Sigmoid colon (tissue), 7 donors: Measurements from ENCODE around the gene BNIP2. TPM values are rescaled to one million over a fixed set of nuclear protein-coding genes. Genes with fewer than 3 reads are reported as not detected.

Experiments used
- DNase-seq: peaks from one replicate; pipeline ENCODE4 v3.0.0-alpha.2; 2019
- H3K27ac ChIP-seq, 4 donors: fragments of 200-600 bp; sonication (generic); one replicate each; pipeline ENCODE4 v1.5.1; 2016 to 2019; ENCODE audit warnings: mild to moderate bottlenecking in 1 of 4
- H3K27me3 ChIP-seq, 3 donors: fragments of 200-600 bp; sonication (generic); one replicate each; pipeline ENCODE4 v1.5.1; 2019; ENCODE audit warnings: mild to moderate bottlenecking in 1 of 3
- H3K36me3 ChIP-seq, 4 donors: fragments of 200-600 bp; sonication (generic); one replicate each; pipeline ENCODE4 v1.5.1; 2016 to 2019
- H3K4me1 ChIP-seq, 4 donors: fragments of 200-600 bp; sonication (generic); one replicate each; pipeline ENCODE4 v1.5.1; 2017 to 2019
- H3K4me3 ChIP-seq, 4 donors: fragments of 200-600 bp; sonication (generic); one replicate each; pipeline ENCODE4 v1.5.1; 2017 to 2019; ENCODE audit warnings: mild to moderate bottlenecking in 2 of 4, moderate library complexity in 1 of 4
- H3K9me3 ChIP-seq, 4 donors: fragments of 200-600 bp in 3 of 4; sonication (generic) in 3 of 4; one replicate each; pipeline versions ENCODE4 v1.5.1 to v1.6.1; 2013 to 2019
- EP300 ChIP-seq, 4 donors: sonication (generic); formaldehyde crosslinking; IDR thresholded peaks; one replicate each; pipeline ENCODE4 v1.6.1; 2017; ENCODE audit warnings: antibody characterized with exemption in 4 of 4
- POLR2A ChIP-seq, 2 donors: fragments of 450-650 bp; IDR thresholded peaks; one replicate each; pipeline ENCODE4 v1.6.1; 2016; ENCODE audit warnings: antibody characterized with exemption in 2 of 2, mild to moderate bottlenecking in 2 of 2, moderate library complexity in 2 of 2
- POLR2AphosphoS5 ChIP-seq, 4 donors: sonication (generic); formaldehyde crosslinking; IDR thresholded peaks; one replicate each; pipeline ENCODE4 v1.6.1; 2017; ENCODE audit warnings: antibody characterized with exemption in 4 of 4
- WGBS, 2 donors: extraction: QIAGEN DNeasy Blood & Tissue Kit; methylation state at CpG; one replicate each; pipeline ENCODE4 v1.1.7; 2013; 5-methylcytosine and 5-hydroxymethylcytosine counted together
- intact Hi-C: fragments of 100-400 bp; cut with DNase I; formaldehyde crosslinking; loops from one replicate; pipeline ENCODE4 v1.15.1; 2023
- polyA plus RNA-seq, 3 donors: library from polyadenylated mRNA; stranded (reverse); fragments of 200-250 nt; gene quantifications; one replicate each; pipeline ENCODE4 v1.2.3, GENCODE V29; 2013
- total RNA-seq, 4 donors: library from RNA; depleted of rRNA; stranded (reverse); fragments of >200 nt; gene quantifications; one replicate each; pipeline ENCODE4 v1.1.0, GENCODE V29; 2016
- TF ChIP-seq, protein P1 (sequence below), 4 experiments: fragments of 450-650 bp in 3 of 4; fragments of 200-600 bp in 1 of 4; IDR thresholded peaks; one replicate each; pipeline ENCODE4 v1.5.1; 2016 to 2019; ENCODE audit warnings: antibody characterized with exemption in 4 of 4, mild to moderate bottlenecking in 3 of 4, moderate library complexity in 2 of 4
- donor health status: healthy with polysubstance abuse.
- donor health status: Bipolar disorder and iron deficiency.
- donor health status: healthy.

BNIP2 gene
- total and polyA plus RNA-seq, 7 donors = 28.8 to 199 (median 115) TPM

DNA sequence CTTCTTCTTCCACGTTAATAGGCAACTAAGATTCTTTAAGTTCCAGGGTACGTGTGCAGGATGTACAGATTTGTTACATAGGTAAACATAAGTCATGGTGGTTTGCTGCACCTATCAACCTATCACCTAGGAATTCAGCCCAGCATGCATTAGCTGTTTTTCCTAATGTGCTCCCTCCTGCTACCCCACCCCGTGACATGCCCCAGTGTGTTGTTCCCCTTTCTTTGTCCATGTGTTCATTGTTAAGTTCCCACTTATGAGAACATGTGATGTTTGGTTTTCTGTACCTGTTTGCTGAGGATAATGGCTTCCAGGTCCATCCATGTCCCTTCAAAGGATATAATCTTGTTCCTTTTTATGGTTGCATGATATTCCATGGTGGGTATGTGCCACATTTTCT is 52.9 kb downstream of the BNIP2 start:
- Histone ChIP-seq H3K4me1 (no peaks in the 10 kb centered on the region), H3K27ac (no peak overlapping the region), H3K4me3 (no peak overlapping the region), H3K27me3 (no peaks in the 10 kb centered on the region), H3K9me3 (no peaks in the 10 kb centered on the region), H3K36me3 (peaks cover 0 to 29% (median 3%) of the 10 kb centered on the region in 4 donors)
- intact Hi-C loops = no loop called here
- DNase-seq = no peak
- 91 to 94% methylated on average over 3 of the region's 3 CpGs for WGBS, 2 donors
- no peak for TF ChIP-seq POLR2AphosphoS5 (IDR thresholded peaks at IDR 0.05)
- TF ChIP-seq, protein P1, sequence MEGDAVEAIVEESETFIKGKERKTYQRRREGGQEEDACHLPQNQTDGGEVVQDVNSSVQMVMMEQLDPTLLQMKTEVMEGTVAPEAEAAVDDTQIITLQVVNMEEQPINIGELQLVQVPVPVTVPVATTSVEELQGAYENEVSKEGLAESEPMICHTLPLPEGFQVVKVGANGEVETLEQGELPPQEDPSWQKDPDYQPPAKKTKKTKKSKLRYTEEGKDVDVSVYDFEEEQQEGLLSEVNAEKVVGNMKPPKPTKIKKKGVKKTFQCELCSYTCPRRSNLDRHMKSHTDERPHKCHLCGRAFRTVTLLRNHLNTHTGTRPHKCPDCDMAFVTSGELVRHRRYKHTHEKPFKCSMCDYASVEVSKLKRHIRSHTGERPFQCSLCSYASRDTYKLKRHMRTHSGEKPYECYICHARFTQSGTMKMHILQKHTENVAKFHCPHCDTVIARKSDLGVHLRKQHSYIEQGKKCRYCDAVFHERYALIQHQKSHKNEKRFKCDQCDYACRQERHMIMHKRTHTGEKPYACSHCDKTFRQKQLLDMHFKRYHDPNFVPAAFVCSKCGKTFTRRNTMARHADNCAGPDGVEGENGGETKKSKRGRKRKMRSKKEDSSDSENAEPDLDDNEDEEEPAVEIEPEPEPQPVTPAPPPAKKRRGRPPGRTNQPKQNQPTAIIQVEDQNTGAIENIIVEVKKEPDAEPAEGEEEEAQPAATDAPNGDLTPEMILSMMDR (IDR thresholded peaks at IDR 0.05) = no peak
- TF ChIP-seq POLR2A (IDR thresholded peaks at IDR 0.05) = no peak
- no peak for TF ChIP-seq EP300 (IDR thresholded peaks at IDR 0.05)

GRCh38 chr15:59632714-59633113 is 56.4 kb downstream of the BNIP2 start:
- TF ChIP-seq, protein P1 (IDR thresholded peaks at IDR 0.05) = no peak
- TF ChIP-seq POLR2AphosphoS5 (IDR thresholded peaks at IDR 0.05) (no peak), POLR2A (IDR thresholded peaks at IDR 0.05) (no peak), EP300 (IDR thresholded peaks at IDR 0.05) (no peak)
- no peak for DNase-seq
- H3K36me3 ChIP-seq = peaks cover 0 to 3% (median under 1%) of the 10 kb centered on the region in 4 donors
- H3K4me3 ChIP-seq = no peak overlapping the region
- H3K27me3 ChIP-seq = no peaks in the 10 kb centered on the region
- no peaks in the 10 kb centered on the region for H3K9me3 ChIP-seq
- no peak overlapping the region for H3K27ac ChIP-seq
- no peaks in the 10 kb centered on the region for H3K4me1 ChIP-seq
- WGBS, 2 donors = 82% methylated on average over 4 of the region's 4 CpGs
- intact Hi-C loops = no loop called here

DNA sequence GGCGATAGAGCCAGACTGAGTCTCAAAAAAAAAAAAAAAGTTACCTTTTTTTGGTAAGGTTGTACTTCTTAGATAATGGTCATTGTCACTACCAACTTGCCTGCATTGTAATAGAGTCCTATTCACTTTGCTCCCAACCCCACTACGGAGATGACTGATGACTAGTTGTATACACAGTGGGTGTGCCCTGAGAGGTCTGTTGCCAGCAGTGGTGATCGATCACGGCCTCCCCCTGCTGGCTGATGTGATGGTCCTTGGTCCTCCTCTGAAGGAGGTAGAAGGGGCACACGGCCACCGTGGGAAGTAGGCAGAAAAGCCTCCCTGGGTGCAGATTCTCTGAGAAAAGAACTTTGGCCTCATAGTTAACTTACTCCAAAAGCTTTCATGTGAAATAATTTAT is 66.8 kb downstream of the BNIP2 start:
- no peaks in the 10 kb centered on the region for H3K4me1 ChIP-seq
- H3K36me3 ChIP-seq = no peaks in the 10 kb centered on the region
- no peak overlapping the region for H3K4me3 ChIP-seq
- TF ChIP-seq, protein P1 (IDR thresholded peaks at IDR 0.05) = peak in 1 of 4 experiments; percentile 18
- TF ChIP-seq POLR2A (IDR thresholded peaks at IDR 0.05) = no peak
- no peak for DNase-seq
- H3K27me3 ChIP-seq = peaks cover 0 to 8% (median 0%) of the 10 kb centered on the region in 3 donors
- intact Hi-C loops = no loop called here
- WGBS, 2 donors = 21 to 22% methylated on average over 6 of the region's 6 CpGs
- no peaks in the 10 kb centered on the region for H3K9me3 ChIP-seq
- H3K27ac ChIP-seq = no peak overlapping the region

- no peak overlapping the region for H3K4me3 ChIP-seq
- no peak overlapping the region for H3K27ac ChIP-seq
- TF ChIP-seq POLR2A (IDR thresholded peaks at IDR 0.05) = no peak
- TF ChIP-seq POLR2AphosphoS5 (IDR thresholded peaks at IDR 0.05) = no peak
- TF ChIP-seq, protein P1 (IDR thresholded peaks at IDR 0.05) = no peak
- TF ChIP-seq EP300 (IDR thresholded peaks at IDR 0.05) = no peak
- H3K9me3 ChIP-seq = no peaks in the 10 kb centered on the region
- intact Hi-C loops = no loop called here
- H3K4me1 ChIP-seq = no peaks in the 10 kb centered on the region
- no peaks in the 10 kb centered on the region for H3K36me3 ChIP-seq
- H3K27me3 ChIP-seq = peaks cover 0 to 8% (median 0%) of the 10 kb centered on the region in 3 donors
- DNase-seq = no peak
- WGBS, 2 donors = 88 to 92% methylated on average over 4 of the region's 4 CpGs
Observed at GRCh38 chr15:59618406-59618805, 70.7 kb downstream of the BNIP2 start.

DNA sequence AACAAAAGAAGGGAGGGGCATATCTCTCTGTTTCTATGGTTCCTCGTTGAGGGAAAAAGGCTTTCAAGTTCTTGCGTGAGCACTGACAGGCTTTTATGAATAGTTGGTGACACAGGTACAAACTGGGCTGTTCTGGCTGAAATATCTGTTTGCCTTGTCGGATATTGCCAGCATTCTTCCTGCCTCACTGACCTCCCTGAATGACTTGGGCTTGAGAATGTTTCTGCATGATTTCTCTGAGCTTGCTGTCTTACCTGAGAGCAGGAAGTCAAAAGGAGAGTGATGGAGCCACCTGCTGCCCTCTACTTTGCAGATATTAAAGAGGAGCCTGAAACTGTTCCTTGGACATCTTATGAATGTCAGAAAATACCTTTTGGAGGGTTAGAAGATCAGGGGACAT is 72.7 kb downstream of the BNIP2 start:
- Histone ChIP-seq H3K36me3 (no peaks in the 10 kb centered on the region), H3K4me1 (no peaks in the 10 kb centered on the region), H3K9me3 (no peaks in the 10 kb centered on the region), H3K27ac (no peak overlapping the region), H3K4me3 (no peak overlapping the region), H3K27me3 (peaks cover 0 to 8% (median 0%) of the 10 kb centered on the region in 3 donors)
- intact Hi-C loops = no loop called here
- TF ChIP-seq POLR2AphosphoS5 (IDR thresholded peaks at IDR 0.05) (no peak), EP300 (IDR thresholded peaks at IDR 0.05) (no peak), POLR2A (IDR thresholded peaks at IDR 0.05) (no peak)
- TF ChIP-seq, protein P1 (IDR thresholded peaks at IDR 0.05) = no peak
- DNase-seq = no peak
- WGBS, 2 donors = 17 to 63% methylated on average over 3 of the region's 3 CpGs
